Ishikawa (cell line): ENCODE measurements around the gene SLX9.

Experiments
- CEBPB ChIP-seq: IDR thresholded peaks from 2 replicates; pipeline ENCODE4 v1.6.1; 2012
- CREB1 ChIP-seq: IDR thresholded peaks from 2 replicates; pipeline ENCODE4 v1.6.1; 2012; ENCODE audit warnings: low read depth
- EGR1 ChIP-seq: IDR thresholded peaks from 2 replicates; pipeline ENCODE4 v1.6.1; 2012
- EP300 ChIP-seq: IDR thresholded peaks from 2 replicates; pipeline ENCODE4 v1.6.1; 2012; ENCODE audit warnings: borderline replicate concordance
- FOXM1 ChIP-seq: IDR thresholded peaks from 2 replicates; pipeline ENCODE4 v1.6.1; 2012; ENCODE audit warnings: low read depth, borderline replicate concordance
- NFIC ChIP-seq: IDR thresholded peaks from 2 replicates; pipeline ENCODE4 v1.6.1; 2012
- RAD21 ChIP-seq: IDR thresholded peaks from 2 replicates; pipeline ENCODE4 v1.6.1; 2012; ENCODE audit warnings: low read depth
- TAF1 ChIP-seq: IDR thresholded peaks from 2 replicates; pipeline ENCODE4 v1.6.1; 2012; ENCODE audit warnings: low read depth, mild to moderate bottlenecking
- TCF12 ChIP-seq: IDR thresholded peaks from 2 replicates; pipeline ENCODE4 v1.6.1; 2012; ENCODE audit warnings: low read depth
- TEAD4 ChIP-seq: IDR thresholded peaks from 2 replicates; pipeline ENCODE4 v1.6.1; 2012
- YY1 ChIP-seq: IDR thresholded peaks from 2 replicates; pipeline ENCODE4 v1.6.1; 2012; ENCODE audit warnings: low read depth
- ZBTB7A ChIP-seq: IDR thresholded peaks from 2 replicates; pipeline ENCODE4 v1.6.1; 2012; ENCODE audit warnings: low read depth
- TF ChIP-seq, protein P1 (sequence below): IDR thresholded peaks from 2 replicates; pipeline ENCODE4 v1.6.1; 2012
- TF ChIP-seq, protein P2 (sequence below): IDR thresholded peaks from 2 replicates; pipeline ENCODE4 v1.6.1; 2012
- TF ChIP-seq, protein P3 (sequence below): IDR thresholded peaks from 2 replicates; pipeline ENCODE4 v1.6.1; 2012; ENCODE audit warnings: low read depth, mild to moderate bottlenecking

SLX9 gene

DNA sequence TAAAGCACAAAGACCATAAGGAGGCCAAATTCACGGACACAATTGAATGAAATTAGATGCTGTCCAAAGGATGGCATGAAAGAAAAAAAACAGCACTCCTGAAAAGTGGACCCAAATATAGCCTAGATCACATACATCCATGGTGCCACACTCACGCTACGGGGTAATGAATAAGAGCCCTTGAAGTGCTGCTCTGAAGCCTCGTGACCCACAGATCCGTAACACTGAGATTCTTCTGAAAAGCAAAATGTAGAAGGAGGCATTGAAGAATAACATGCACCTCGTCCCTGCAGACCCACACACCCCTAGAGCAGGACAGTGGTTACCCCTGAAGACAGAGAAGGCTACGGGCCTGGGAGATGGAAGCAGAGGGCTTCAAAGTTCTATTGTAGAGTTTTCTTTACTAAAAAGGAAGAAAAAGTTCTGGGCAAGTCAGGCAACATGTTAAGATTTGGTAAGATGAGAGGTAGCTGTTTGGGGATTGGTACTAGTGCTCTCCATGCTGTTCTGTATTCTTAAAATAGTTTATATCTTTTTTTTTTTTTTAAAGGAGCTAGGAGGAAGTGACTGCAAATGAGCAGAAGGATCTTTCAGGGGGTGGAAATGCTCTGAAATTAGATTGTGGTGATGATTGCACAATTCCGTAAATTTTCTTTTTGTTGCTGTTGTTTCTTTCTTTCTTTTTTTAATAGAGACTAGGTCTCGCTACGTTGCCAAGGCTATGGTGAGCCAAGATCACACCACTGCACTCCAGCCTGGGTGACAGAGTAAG lies 15.0 kb upstream of the SLX9 start:
- TF ChIP-seq CEBPB: no peak
- TF ChIP-seq ZBTB7A: no peak
- TF ChIP-seq NFIC: no peak

DNA sequence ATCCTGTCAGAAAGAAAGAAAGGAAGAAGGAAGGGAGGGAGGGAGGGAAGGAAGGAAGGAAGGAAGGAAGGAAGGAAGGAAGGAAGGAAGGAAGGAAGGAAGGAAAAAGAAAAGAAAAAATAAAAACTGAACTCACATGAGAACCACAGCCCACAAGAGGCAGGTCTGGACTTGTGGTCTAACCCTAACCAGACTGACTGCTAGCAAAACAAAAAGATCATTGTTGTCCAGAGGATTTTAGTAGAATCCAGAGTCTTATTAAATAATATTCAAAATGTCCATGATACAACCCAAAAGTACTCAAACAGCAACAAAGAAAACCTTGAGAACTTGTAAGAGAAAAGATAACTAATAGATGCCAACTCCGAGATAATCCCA lies 14.5 kb upstream of the SLX9 start:
- TF ChIP-seq YY1: no peak
- TF ChIP-seq EGR1: no peak
- TF ChIP-seq, protein P1, sequence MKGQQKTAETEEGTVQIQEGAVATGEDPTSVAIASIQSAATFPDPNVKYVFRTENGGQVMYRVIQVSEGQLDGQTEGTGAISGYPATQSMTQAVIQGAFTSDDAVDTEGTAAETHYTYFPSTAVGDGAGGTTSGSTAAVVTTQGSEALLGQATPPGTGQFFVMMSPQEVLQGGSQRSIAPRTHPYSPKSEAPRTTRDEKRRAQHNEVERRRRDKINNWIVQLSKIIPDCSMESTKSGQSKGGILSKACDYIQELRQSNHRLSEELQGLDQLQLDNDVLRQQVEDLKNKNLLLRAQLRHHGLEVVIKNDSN: no peak
- TF ChIP-seq, protein P2, sequence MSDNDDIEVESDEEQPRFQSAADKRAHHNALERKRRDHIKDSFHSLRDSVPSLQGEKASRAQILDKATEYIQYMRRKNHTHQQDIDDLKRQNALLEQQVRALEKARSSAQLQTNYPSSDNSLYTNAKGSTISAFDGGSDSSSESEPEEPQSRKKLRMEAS: no peak
- no peak for TF ChIP-seq NFIC
- TF ChIP-seq RAD21: no peak
- TF ChIP-seq CREB1: no peak
- TF ChIP-seq, protein P3, sequence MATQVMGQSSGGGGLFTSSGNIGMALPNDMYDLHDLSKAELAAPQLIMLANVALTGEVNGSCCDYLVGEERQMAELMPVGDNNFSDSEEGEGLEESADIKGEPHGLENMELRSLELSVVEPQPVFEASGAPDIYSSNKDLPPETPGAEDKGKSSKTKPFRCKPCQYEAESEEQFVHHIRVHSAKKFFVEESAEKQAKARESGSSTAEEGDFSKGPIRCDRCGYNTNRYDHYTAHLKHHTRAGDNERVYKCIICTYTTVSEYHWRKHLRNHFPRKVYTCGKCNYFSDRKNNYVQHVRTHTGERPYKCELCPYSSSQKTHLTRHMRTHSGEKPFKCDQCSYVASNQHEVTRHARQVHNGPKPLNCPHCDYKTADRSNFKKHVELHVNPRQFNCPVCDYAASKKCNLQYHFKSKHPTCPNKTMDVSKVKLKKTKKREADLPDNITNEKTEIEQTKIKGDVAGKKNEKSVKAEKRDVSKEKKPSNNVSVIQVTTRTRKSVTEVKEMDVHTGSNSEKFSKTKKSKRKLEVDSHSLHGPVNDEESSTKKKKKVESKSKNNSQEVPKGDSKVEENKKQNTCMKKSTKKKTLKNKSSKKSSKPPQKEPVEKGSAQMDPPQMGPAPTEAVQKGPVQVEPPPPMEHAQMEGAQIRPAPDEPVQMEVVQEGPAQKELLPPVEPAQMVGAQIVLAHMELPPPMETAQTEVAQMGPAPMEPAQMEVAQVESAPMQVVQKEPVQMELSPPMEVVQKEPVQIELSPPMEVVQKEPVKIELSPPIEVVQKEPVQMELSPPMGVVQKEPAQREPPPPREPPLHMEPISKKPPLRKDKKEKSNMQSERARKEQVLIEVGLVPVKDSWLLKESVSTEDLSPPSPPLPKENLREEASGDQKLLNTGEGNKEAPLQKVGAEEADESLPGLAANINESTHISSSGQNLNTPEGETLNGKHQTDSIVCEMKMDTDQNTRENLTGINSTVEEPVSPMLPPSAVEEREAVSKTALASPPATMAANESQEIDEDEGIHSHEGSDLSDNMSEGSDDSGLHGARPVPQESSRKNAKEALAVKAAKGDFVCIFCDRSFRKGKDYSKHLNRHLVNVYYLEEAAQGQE: no peak
- no peak for TF ChIP-seq FOXM1
- no peak for TF ChIP-seq TEAD4
- no peak for TF ChIP-seq ZBTB7A
- no peak for TF ChIP-seq TCF12

DNA sequence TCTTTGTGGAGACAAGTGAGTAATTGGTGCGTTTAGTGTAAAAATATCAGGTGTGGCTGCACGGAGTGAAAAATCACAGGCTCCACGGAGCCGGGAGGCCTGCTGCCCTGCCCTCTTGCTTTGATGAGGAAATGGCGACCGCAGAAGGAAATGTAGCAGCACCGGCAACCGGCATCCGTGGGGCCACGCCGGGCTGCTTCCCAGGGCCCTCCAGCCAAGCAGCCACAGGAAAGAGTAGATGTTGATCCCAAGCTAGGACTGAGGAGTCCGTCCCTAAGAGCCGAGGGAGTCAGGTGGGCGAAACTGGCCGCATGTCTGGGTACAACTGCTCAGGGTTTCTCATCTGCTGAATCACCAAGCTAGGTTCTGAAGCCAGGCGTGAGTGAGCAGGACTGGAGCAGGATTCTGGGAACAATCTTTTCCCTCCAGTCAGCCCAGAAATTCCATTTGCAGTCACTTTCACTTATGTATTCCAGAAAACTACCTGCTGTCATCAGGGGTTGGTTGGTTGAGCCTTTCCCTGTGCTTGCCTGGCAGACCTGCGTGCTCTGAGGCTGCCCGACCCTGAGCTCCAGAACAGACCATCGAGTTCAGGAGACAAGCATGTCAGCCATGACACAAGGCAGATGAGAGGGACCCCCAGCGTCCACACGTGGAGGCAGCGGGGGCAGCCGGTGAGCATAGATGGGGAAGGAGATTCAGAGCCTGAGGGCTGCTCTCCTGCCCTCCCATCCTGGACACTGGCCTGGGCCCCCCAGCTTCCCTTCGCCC lies 13.3 kb upstream of the SLX9 start:
- TF ChIP-seq TCF12: no peak
- TF ChIP-seq, protein P2: no peak
- TF ChIP-seq ZBTB7A: no peak
- TF ChIP-seq CREB1: no peak
- no peak for TF ChIP-seq EGR1
- no peak for TF ChIP-seq CEBPB
- no peak for TF ChIP-seq RAD21
- TF ChIP-seq, protein P1: no peak
- TF ChIP-seq EP300: no peak
- TF ChIP-seq, protein P3: no peak
- no peak for TF ChIP-seq YY1
- no peak for TF ChIP-seq TEAD4
- TF ChIP-seq NFIC: no peak
- TF ChIP-seq FOXM1: no peak

DNA sequence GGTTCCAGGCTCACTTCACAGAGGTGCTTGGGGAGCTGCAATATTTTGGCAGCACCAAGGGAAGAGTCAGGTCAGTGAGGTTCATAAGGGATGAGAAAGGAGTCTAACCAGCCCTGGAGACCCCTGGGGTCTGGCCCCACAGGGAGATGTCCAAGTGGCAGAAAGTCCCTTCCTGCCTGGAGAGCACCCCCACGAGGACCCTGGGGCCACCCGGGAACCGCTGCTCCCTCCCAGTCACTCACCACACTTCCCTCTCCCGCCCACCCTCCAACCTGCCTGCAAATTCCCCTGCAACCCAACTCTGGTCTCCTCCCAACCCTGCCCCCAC lies 12.6 kb upstream of the SLX9 start:
- no peak for TF ChIP-seq RAD21
- TF ChIP-seq FOXM1: no peak
- TF ChIP-seq, protein P2: no peak
- TF ChIP-seq CREB1: no peak
- no peak for TF ChIP-seq TCF12
- TF ChIP-seq TEAD4: no peak
- TF ChIP-seq EP300: no peak
- TF ChIP-seq, protein P1: no peak
- no peak for TF ChIP-seq CEBPB
- TF ChIP-seq NFIC: no peak
- TF ChIP-seq EGR1: no peak
- TF ChIP-seq ZBTB7A: no peak
- no peak for TF ChIP-seq TAF1
- TF ChIP-seq, protein P3: no peak
- no peak for TF ChIP-seq YY1
